Measurements from ENCODE around the gene MTCL1. TPM values are rescaled to one million over a fixed set of nuclear protein-coding genes. Genes with fewer than 3 reads are reported as not detected.

The MTCL1 gene
- total and polyA plus RNA-seq, 2 experiments from 2014 or later: 10.6 to 19.7 TPM

- Histone ChIP-seq H3K27ac (no peak overlapping the region), H3K4me2 (no peak overlapping the region), H3K36me3 (replicated peaks; ENCODE audit: insufficient read depth, low read depth) (no peaks in the 10 kb centered on the region), H3K27me3 (no peaks in the 10 kb centered on the region), H2AFZ (no peak overlapping the region), H3K4me1 (ENCODE audit: insufficient read depth) (no peaks in the 10 kb centered on the region), H3K9me3 (ENCODE audit: low read depth) (no peaks in the 10 kb centered on the region), H3K9me2 (replicated peaks; ENCODE audit: insufficient read depth) (no peaks in the 10 kb centered on the region), H3K4me3 (no peak overlapping the region), H4K20me1 (ENCODE audit: insufficient read depth, poor library complexity, severe bottlenecking) (no peaks in the 10 kb centered on the region), H3K79me2 (no peaks in the 10 kb centered on the region)
- no peak for DNase-seq (ENCODE audit: low spot score)
- TF ChIP-seq CTCF (IDR thresholded peaks at IDR 0.05; ENCODE audit: poor library complexity) (no peak), EZH2phosphoT487 (IDR thresholded peaks at IDR 0.05; ENCODE audit: low read depth, severe bottlenecking, unreplicated experiment) (no peak), EZH2 (IDR thresholded peaks at IDR 0.05; ENCODE audit: borderline replicate concordance) (no peak)
- WGBS (ENCODE audit: low lambda C conversion rate, missing lambda C conversion rate): 87% methylated on average over 4 of the region's 4 CpGs
These were observed 24.2 kb upstream of the MTCL1 start for GRCh38 chr18:8681196-8681595.

- no peak for DNase-seq (ENCODE audit: low spot score)
- no peak overlapping the region for H2AFZ ChIP-seq
- WGBS (ENCODE audit: low lambda C conversion rate, missing lambda C conversion rate): 93% methylated on average over 7 of the region's 7 CpGs
- no peaks in the 10 kb centered on the region for H3K27me3 ChIP-seq
- H3K9me2 ChIP-seq (replicated peaks; ENCODE audit: insufficient read depth): no peaks in the 10 kb centered on the region
- H3K27ac ChIP-seq: no peak overlapping the region
- peaks cover 8% of the 10 kb centered on the region for H3K4me1 ChIP-seq (ENCODE audit: insufficient read depth)
- no peaks in the 10 kb centered on the region for H3K36me3 ChIP-seq (replicated peaks; ENCODE audit: insufficient read depth, low read depth)
- TF ChIP-seq CTCF (IDR thresholded peaks at IDR 0.05; ENCODE audit: poor library complexity): no peak
- TF ChIP-seq EZH2phosphoT487 (IDR thresholded peaks at IDR 0.05; ENCODE audit: low read depth, severe bottlenecking, unreplicated experiment): no peak
- no peak for TF ChIP-seq EZH2 (IDR thresholded peaks at IDR 0.05; ENCODE audit: borderline replicate concordance)
- H3K4me3 ChIP-seq: no peak overlapping the region
- no peak overlapping the region for H3K4me2 ChIP-seq
- no peaks in the 10 kb centered on the region for H3K79me2 ChIP-seq
- no peaks in the 10 kb centered on the region for H3K9me3 ChIP-seq (ENCODE audit: low read depth)
- H4K20me1 ChIP-seq (ENCODE audit: insufficient read depth, poor library complexity, severe bottlenecking): no peaks in the 10 kb centered on the region
These were observed 20.8 kb upstream of the MTCL1 start for GRCh38 chr18:8684577-8684976.

- TF ChIP-seq CTCF (IDR thresholded peaks at IDR 0.05; ENCODE audit: poor library complexity) (no peak), EZH2phosphoT487 (IDR thresholded peaks at IDR 0.05; ENCODE audit: low read depth, severe bottlenecking, unreplicated experiment) (no peak), EZH2 (IDR thresholded peaks at IDR 0.05; ENCODE audit: borderline replicate concordance) (no peak)
- Histone ChIP-seq H3K79me2 (no peaks in the 10 kb centered on the region), H3K27ac (no peak overlapping the region), H2AFZ (no peak overlapping the region), H3K9me2 (replicated peaks; ENCODE audit: insufficient read depth) (no peaks in the 10 kb centered on the region), H3K9me3 (ENCODE audit: low read depth) (no peaks in the 10 kb centered on the region), H3K36me3 (replicated peaks; ENCODE audit: insufficient read depth, low read depth) (no peaks in the 10 kb centered on the region), H3K4me3 (no peak overlapping the region), H4K20me1 (ENCODE audit: insufficient read depth, poor library complexity, severe bottlenecking) (no peaks in the 10 kb centered on the region), H3K4me1 (ENCODE audit: insufficient read depth) (peaks cover 8% of the 10 kb centered on the region), H3K4me2 (no peak overlapping the region), H3K27me3 (no peaks in the 10 kb centered on the region)
- no peak for DNase-seq (ENCODE audit: low spot score)
- 69% methylated on average over 13 of the region's 13 CpGs for WGBS (ENCODE audit: low lambda C conversion rate, missing lambda C conversion rate)
These were observed 20.0 kb upstream of the MTCL1 start for GRCh38 chr18:8685141-8685913.

Data from hepatocyte (in vitro differentiated cells).